Mesendoderm (in vitro differentiated cells): Measurements from ENCODE around the gene RALGAPA1.

Source experiments
- DNase-seq: peaks from one replicate; pipeline ENCODE4 v3.0.0; 2013
- H2AK5ac ChIP-seq: 2 replicates; pipeline ENCODE4 v1.6.1; 2013; ENCODE audit warnings: low read length, inconsistent platforms
- H2BK120ac ChIP-seq: 2 replicates; pipeline ENCODE4 v1.6.1; 2013; ENCODE audit warnings: low read depth, mild to moderate bottlenecking, low read length, moderate library complexity, mixed read lengths
- H2BK15ac ChIP-seq: replicated peaks from 2 replicates; pipeline ENCODE4 v1.6.1; 2013; ENCODE audit warnings: low read depth, mild to moderate bottlenecking, moderate library complexity
- H2BK5ac ChIP-seq: 2 replicates; pipeline ENCODE4 v1.6.1; 2013; ENCODE audit warnings: low read length, inconsistent platforms
- H3K18ac ChIP-seq: 2 replicates; pipeline ENCODE4 v1.6.1; 2013; ENCODE audit warnings: mild to moderate bottlenecking, low read length, mixed read lengths
- H3K23ac ChIP-seq: one replicate; pipeline ENCODE4 v1.6.1; 2013; ENCODE audit warnings: low read length
- H3K27ac ChIP-seq: 2 replicates; pipeline ENCODE4 v1.5.1; 2013; ENCODE audit warnings: low read depth, mild to moderate bottlenecking, inconsistent platforms, low read length, moderate library complexity
- H3K27me3 ChIP-seq: 2 replicates; pipeline ENCODE4 v1.6.1; 2013; ENCODE audit warnings: low read length, control low read depth, mild to moderate bottlenecking, inconsistent platforms; ENCODE audit not compliant: insufficient read depth, poor library complexity
- H3K36me3 ChIP-seq: 2 replicates; pipeline ENCODE4 v1.6.1; 2013; ENCODE audit warnings: low read length, inconsistent platforms; ENCODE audit not compliant: control insufficient read depth, insufficient read depth
- H3K4ac ChIP-seq: one replicate; pipeline ENCODE4 v1.6.1; 2013; ENCODE audit warnings: low read depth, mild to moderate bottlenecking, low read length, moderate library complexity
- H3K4me1 ChIP-seq: 2 replicates; pipeline ENCODE4 v1.6.1; 2013; ENCODE audit warnings: low read depth, low read length, inconsistent platforms; ENCODE audit not compliant: control insufficient read depth
- H3K4me2 ChIP-seq: 2 replicates; pipeline ENCODE4 v1.6.1; 2013; ENCODE audit warnings: low read length
- H3K4me3 ChIP-seq: 2 replicates; pipeline ENCODE4 v1.5.1; 2013; ENCODE audit warnings: mild to moderate bottlenecking, low read length
- H3K56ac ChIP-seq: one replicate; pipeline ENCODE4 v1.6.1; 2013; ENCODE audit warnings: low read length
- H3K79me1 ChIP-seq: 2 replicates; pipeline ENCODE4 v1.6.1; 2013; ENCODE audit warnings: low read length, inconsistent platforms
- H3K79me2 ChIP-seq: 2 replicates; pipeline ENCODE4 v1.6.1; 2013; ENCODE audit warnings: mild to moderate bottlenecking, low read length; ENCODE audit not compliant: control insufficient read depth, insufficient read depth
- H3K9ac ChIP-seq: 2 replicates; pipeline ENCODE4 v1.6.1; 2013; ENCODE audit warnings: low read length, inconsistent platforms
- H4K5ac ChIP-seq: one replicate; pipeline ENCODE4 v1.6.1; 2013; ENCODE audit warnings: low read length
- H4K8ac ChIP-seq: one replicate; pipeline ENCODE4 v1.6.1; 2013; ENCODE audit warnings: low read depth, mild to moderate bottlenecking, control low read depth, low read length, moderate library complexity
- WGBS: extraction: QIAGEN DNeasy Blood & Tissue Kit; methylation state at CpG from one replicate; pipeline ENCODE4 v1.1.7; 2013; ENCODE audit warnings: low lambda C conversion rate, missing lambda C conversion rate; ENCODE audit not compliant: insufficient coverage; ENCODE audit errors: extremely low coverage; 5-methylcytosine and 5-hydroxymethylcytosine counted together

Gene RALGAPA1

GRCh38 chr14:35534208-35534872, 274.8 kb downstream of the RALGAPA1 start:
- Histone ChIP-seq H3K27me3 (peaks cover 33% of the 10 kb centered on the region), H3K79me1 (no peaks in the 10 kb centered on the region)
- WGBS = no CpG with 5 or more reads among the region's 77 CpGs

GRCh38 chr14:35533357-35534207, 275.5 kb downstream of the RALGAPA1 start, which contains the start of gene INSM2:
Gene INSM2, plus strand, starts transcription at chr14:35534164. Its CDS starts 89 bp downstream, at chr14:35534253.
- H3K4me3 ChIP-seq = peak within 1 kb of the TSS; percentile 42
- H3K4ac ChIP-seq = no peak within 1 kb of the TSS
- H3K4me1 ChIP-seq = no peaks in the 10 kb centered on the region
- peak within 1 kb of the TSS; percentile 89 for H3K4me2 ChIP-seq
- no peaks in the 10 kb centered on the region for H3K79me1 ChIP-seq
- H3K9ac ChIP-seq = peak within 1 kb of the TSS; percentile 55
- no peak within 1 kb of the TSS for H3K18ac ChIP-seq
- peak; percentile 88 for DNase-seq
- no peak within 1 kb of the TSS for H4K8ac ChIP-seq
- H3K23ac ChIP-seq = peak within 1 kb of the TSS; percentile 18
- WGBS = no CpG with 5 or more reads among the region's 100 CpGs
- H3K27ac ChIP-seq = no peak within 1 kb of the TSS
- H3K36me3 ChIP-seq = no peaks in the 10 kb centered on the region
- H3K27me3 ChIP-seq = peaks cover 33% of the 10 kb centered on the region
- no peak within 1 kb of the TSS for H2BK15ac ChIP-seq
- H2BK120ac ChIP-seq = no peak within 1 kb of the TSS
- H2BK5ac ChIP-seq = no peak within 1 kb of the TSS
- peak within 1 kb of the TSS; percentile 65 for H3K56ac ChIP-seq
- H4K5ac ChIP-seq = no peak within 1 kb of the TSS
- no peak within 1 kb of the TSS for H2AK5ac ChIP-seq
- H3K79me2 ChIP-seq = no peaks in the 10 kb centered on the region

More at GRCh38 chr14:35534208-35534872, 274.8 kb downstream of the RALGAPA1 start:
- H3K23ac ChIP-seq = no peak overlapping the region
- H2BK120ac ChIP-seq = no peak overlapping the region
- no peak overlapping the region for H3K4ac ChIP-seq
- H2BK15ac ChIP-seq = no peak overlapping the region
- no peak overlapping the region for H3K4me3 ChIP-seq
- no peak overlapping the region for H4K8ac ChIP-seq
- no peaks in the 10 kb centered on the region for H3K79me2 ChIP-seq
- H3K4me1 ChIP-seq = no peaks in the 10 kb centered on the region
- H3K9ac ChIP-seq = no peak overlapping the region
- H3K27ac ChIP-seq = no peak overlapping the region
- DNase-seq = peak; percentile 2
- no peak overlapping the region for H2AK5ac ChIP-seq
- H4K5ac ChIP-seq = no peak overlapping the region
- H3K18ac ChIP-seq = no peak overlapping the region
- no peak overlapping the region for H2BK5ac ChIP-seq
- peak overlapping the region; percentile 82 for H3K4me2 ChIP-seq
- no peaks in the 10 kb centered on the region for H3K36me3 ChIP-seq
- H3K56ac ChIP-seq = no peak overlapping the region

- peaks cover 33% of the 10 kb centered on the region for H3K27me3 ChIP-seq
- DNase-seq = no peak
- no peaks in the 10 kb centered on the region for H3K79me1 ChIP-seq
- peak overlapping the region; percentile 16 for H3K4me3 ChIP-seq
- WGBS = no CpG with 5 or more reads among the region's 6 CpGs
- H3K4me2 ChIP-seq = peak overlapping the region; percentile 89
- no peak overlapping the region for H3K9ac ChIP-seq
- no peak overlapping the region for H4K5ac ChIP-seq
- H3K4me1 ChIP-seq = no peaks in the 10 kb centered on the region
- no peak overlapping the region for H3K23ac ChIP-seq
- no peak overlapping the region for H2BK120ac ChIP-seq
- H3K18ac ChIP-seq = no peak overlapping the region
- no peak overlapping the region for H2BK5ac ChIP-seq
- H4K8ac ChIP-seq = no peak overlapping the region
- no peak overlapping the region for H2AK5ac ChIP-seq
- H3K56ac ChIP-seq = no peak overlapping the region
- H2BK15ac ChIP-seq = no peak overlapping the region
- H3K27ac ChIP-seq = no peak overlapping the region
- no peak overlapping the region for H3K4ac ChIP-seq
- no peaks in the 10 kb centered on the region for H3K79me2 ChIP-seq
- no peaks in the 10 kb centered on the region for H3K36me3 ChIP-seq
These were observed 276.2 kb downstream of the RALGAPA1 start for GRCh38 chr14:35532783-35533356.

DNA sequence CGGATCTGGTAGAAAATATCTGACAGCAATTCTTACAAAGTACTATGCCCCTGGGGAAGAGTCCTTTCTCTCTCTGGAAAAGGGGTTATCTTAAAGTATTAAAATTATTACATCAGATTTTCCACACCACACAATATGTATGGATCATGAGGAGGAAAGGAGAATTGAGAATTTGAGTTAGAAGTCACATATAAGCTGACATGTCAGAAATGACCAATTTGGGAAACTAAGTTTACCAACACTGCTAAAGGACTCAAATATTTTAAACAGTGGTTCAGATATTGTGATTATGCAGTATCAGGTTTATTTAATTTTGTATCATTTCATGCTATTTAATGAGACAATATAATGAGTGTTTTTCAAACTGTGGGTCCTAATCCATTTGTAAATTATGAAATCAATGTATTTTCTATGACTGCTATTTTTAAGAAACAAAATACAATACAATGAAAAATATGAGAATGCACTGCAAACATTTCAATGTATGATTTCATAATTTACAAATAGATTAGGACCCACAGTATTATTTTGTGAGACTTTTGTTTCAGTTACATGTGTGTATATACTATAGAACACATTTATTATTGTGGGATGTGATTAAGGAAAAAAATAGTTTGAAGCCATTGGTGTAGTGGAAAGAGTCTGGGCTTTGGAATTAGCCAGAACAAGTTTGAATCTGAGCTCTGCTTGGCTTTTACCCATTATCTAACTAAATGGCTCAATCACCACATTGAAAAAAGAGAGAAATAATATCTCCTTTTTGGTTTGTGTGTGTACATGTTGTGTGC, 276.9 kb downstream of the RALGAPA1 start:
- Histone ChIP-seq H3K18ac (no peak overlapping the region), H3K79me1 (no peaks in the 10 kb centered on the region), H4K5ac (no peak overlapping the region), H3K4me2 (no peak overlapping the region), H3K27ac (no peak overlapping the region), H3K36me3 (no peaks in the 10 kb centered on the region), H3K9ac (no peak overlapping the region), H2BK120ac (no peak overlapping the region), H3K4ac (no peak overlapping the region), H3K23ac (no peak overlapping the region), H3K27me3 (peaks cover 33% of the 10 kb centered on the region), H3K79me2 (no peaks in the 10 kb centered on the region), H4K8ac (no peak overlapping the region), H2BK5ac (no peak overlapping the region), H2BK15ac (no peak overlapping the region), H3K4me1 (no peaks in the 10 kb centered on the region), H3K56ac (no peak overlapping the region), H2AK5ac (no peak overlapping the region), H3K4me3 (no peak overlapping the region)
- no peak for DNase-seq
- no CpG with 5 or more reads among the region's 1 CpG for WGBS

GRCh38 chr14:35526962-35527361, 282.1 kb downstream of the RALGAPA1 start:
- Histone ChIP-seq H3K56ac (no peak overlapping the region), H3K23ac (no peak overlapping the region), H3K4me3 (no peak overlapping the region), H3K36me3 (no peaks in the 10 kb centered on the region), H3K18ac (no peak overlapping the region), H3K79me2 (no peaks in the 10 kb centered on the region), H2BK120ac (no peak overlapping the region), H3K79me1 (no peaks in the 10 kb centered on the region), H2BK5ac (no peak overlapping the region), H4K8ac (no peak overlapping the region), H3K9ac (no peak overlapping the region), H3K27ac (no peak overlapping the region), H3K4me2 (no peak overlapping the region), H4K5ac (no peak overlapping the region), H3K4ac (no peak overlapping the region), H2BK15ac (no peak overlapping the region), H3K4me1 (no peaks in the 10 kb centered on the region), H2AK5ac (no peak overlapping the region), H3K27me3 (no peaks in the 10 kb centered on the region)
- no CpG with 5 or more reads among the region's 2 CpGs for WGBS
- no peak for DNase-seq
